Heart left ventricle (tissue), 16 donors: ENCODE results near the gene KIF24. TPM values are rescaled to one million over a fixed set of nuclear protein-coding genes. Genes with fewer than 3 reads are reported as not detected.
"Not testable (repeated sequence)": the region's sequence is repeated elsewhere in the genome, so short reads cannot be mapped to it uniquely, and the experiment has no call there.

Experiments used
- ATAC-seq, 4 donors: fragments of 200-7000 bp; cut with Tn5 transposase; one replicate each; pipeline ENCODE4 v1.9.1; 2020 to 2022; ENCODE audit warnings: moderate library complexity in 4 of 4, mild to moderate bottlenecking in 3 of 4, moderate number of reproducible peaks in 1 of 4
- DNase-seq, 5 donors: peaks; one replicate each; pipeline ENCODE4 v3.0.0-alpha.2; 2020
- H3K27ac ChIP-seq, 12 donors: fragments of 200-600 bp; sonication (generic) in 4 of 12; one replicate each; pipeline versions ENCODE4 v1.5.0 to v1.8.0; 2016 to 2022; ENCODE audit warnings: mild to moderate bottlenecking in 2 of 12
- H3K27me3 ChIP-seq, 9 donors: fragments of 200-600 bp; sonication (generic) in 2 of 9; one replicate each; pipeline versions ENCODE4 v1.5.1 to v1.8.0; 2016 to 2022; ENCODE audit warnings: mild to moderate bottlenecking in 3 of 9
- H3K36me3 ChIP-seq, 9 donors: fragments of 200-600 bp; sonication (generic) in 2 of 9; one replicate each; pipeline versions ENCODE4 v1.5.0 to v1.8.0; 2018 to 2022; ENCODE audit warnings: mild to moderate bottlenecking in 2 of 9
- H3K4me1 ChIP-seq, 12 donors: fragments of 200-600 bp; sonication (generic) in 4 of 12; one replicate each; pipeline versions ENCODE4 v1.5.0 to v1.8.0; 2016 to 2022; ENCODE audit warnings: mild to moderate bottlenecking in 3 of 12
- H3K4me3 ChIP-seq, 12 donors: fragments of 200-600 bp; sonication (generic) in 4 of 12; one replicate each; pipeline versions ENCODE4 v1.5.0 to v1.8.0; 2017 to 2022; ENCODE audit warnings: mild to moderate bottlenecking in 9 of 12, moderate library complexity in 4 of 12
- H3K9me3 ChIP-seq, 12 donors: fragments of 200-600 bp; sonication (generic) in 4 of 12; one replicate each; pipeline versions ENCODE4 v1.5.0 to v1.8.0; 2016 to 2022; ENCODE audit warnings: mild to moderate bottlenecking in 1 of 12
- POLR2A ChIP-seq, 2 donors: fragments of 450-650 bp; IDR thresholded peaks; one replicate each; pipeline ENCODE4 v1.6.1; 2017; ENCODE audit warnings: antibody characterized with exemption in 2 of 2, mild to moderate bottlenecking in 2 of 2, moderate library complexity in 2 of 2
- WGBS, 4 donors: extraction: QIAGEN DNeasy Blood & Tissue Kit in 2 of 4; methylation state at CpG; one replicate each; pipeline versions ENCODE4 v1.1.5 to v1.1.7; 2013 to 2018; 5-methylcytosine and 5-hydroxymethylcytosine counted together
- intact Hi-C, 10 donors: fragments of 100-400 bp; cut with DNase I; formaldehyde crosslinking; loops; one replicate each; pipeline versions ENCODE4 v1.11.1 to v1.14.2; 2022
- polyA plus RNA-seq, 2 donors: library from polyadenylated mRNA; stranded (reverse); fragments of 200-250 nt; gene quantifications; one replicate each; pipeline ENCODE4 v1.2.3, GENCODE V29; 2013
- total RNA-seq, 9 donors: library from RNA; depleted of rRNA in 2 of 9; stranded (reverse); fragments of >200 nt in 2 of 9; fragmentation: NEBNext Ultra II Directional in 3 of 9; extraction: Animal tissue kit (Norgen Biotek cat#: 25700) in 3 of 9; gene quantifications; one replicate each; pipeline versions ENCODE4 v1.1.0 to v1.2.4, GENCODE V29; 2016 to 2023
- TF ChIP-seq, protein P1 (sequence below), 12 donors: fragments of 200-600 bp; sonication (generic) in 4 of 12; IDR thresholded peaks; one replicate each; pipeline versions ENCODE4 v1.5.0 to v1.8.0; 2018 to 2022; ENCODE audit warnings: antibody characterized with exemption in 12 of 12, mild to moderate bottlenecking in 5 of 12
- donor health status: ischemic (EF 13 %, LVEDD 7.1; RV severe dilation, severe dysfunction).
- donor health status: healthy with polysubstance abuse.
- donor health status: DM: no; HTN: yes; CAD: no.
- donor health status: DM: no; HTN: no; CAD: no.
- donor health status: ischemic (EF 25% LVEDD 6.9; RV normal size, moderate dysfunction).
- donor health status: ischemic (EF 25% LVEDD 5.7; RV mildly dilated, moderate dysfunction).
- donor health status: healthy.
- donor health status: DM: yes; HTN: yes; CAD: no.
- donor health status: ischemic (EF 35%, LVEDD 5.7; RV mildly dilated, moderate dysfunction).
- donor health status: nonischemic (EF 11% LVEDD 7.7; RV severe dilation, severe dysfunction).
- donor health status: DM: yes; HTN: yes; CAD: no.
- donor health status: PGD.
- donor health status: ischemic (EF 29% LVEDD 5.4; RV normal size, mild dysfunction).
- donor health status: nonischemic (EF 23%, LVEDD 6.1; RV moderate dilation, normal function).

KIF24 gene
- total and polyA plus RNA-seq, 11 donors, result 0.19 to 1.6 (median 0.64) TPM

DNA sequence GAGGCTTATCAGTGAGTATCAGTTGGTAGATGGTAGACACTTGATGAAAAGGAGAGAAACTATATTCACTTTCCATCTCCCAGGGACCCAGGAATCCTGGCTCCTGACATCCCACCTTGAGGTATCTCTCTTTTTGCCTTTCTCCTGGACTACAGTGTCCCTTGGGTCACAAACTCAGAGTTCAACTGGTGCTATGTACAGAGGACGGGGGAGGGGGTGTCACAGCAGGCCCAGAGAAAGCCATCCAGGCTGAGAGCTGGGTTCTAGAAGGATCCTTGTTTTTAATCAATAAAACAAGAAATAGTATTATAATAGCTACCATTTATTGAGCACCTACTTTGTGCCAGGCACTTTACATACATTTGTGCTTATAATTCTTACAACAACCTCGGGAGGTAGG lies 37.3 kb upstream of the KIF24 start:
- H3K36me3 ChIP-seq, result peaks cover 0 to 15% (median 0%) of the 10 kb centered on the region in 9 donors
- intact Hi-C loops, result no loop called here
- H3K9me3 ChIP-seq, result no peaks in the 10 kb centered on the region
- no peak overlapping the region for H3K27ac ChIP-seq
- no peaks in the 10 kb centered on the region for H3K27me3 ChIP-seq
- no peak for ATAC-seq
- peaks cover 0 to 25% (median 15%) of the 10 kb centered on the region in 12 donors for H3K4me1 ChIP-seq
- TF ChIP-seq, protein P1, sequence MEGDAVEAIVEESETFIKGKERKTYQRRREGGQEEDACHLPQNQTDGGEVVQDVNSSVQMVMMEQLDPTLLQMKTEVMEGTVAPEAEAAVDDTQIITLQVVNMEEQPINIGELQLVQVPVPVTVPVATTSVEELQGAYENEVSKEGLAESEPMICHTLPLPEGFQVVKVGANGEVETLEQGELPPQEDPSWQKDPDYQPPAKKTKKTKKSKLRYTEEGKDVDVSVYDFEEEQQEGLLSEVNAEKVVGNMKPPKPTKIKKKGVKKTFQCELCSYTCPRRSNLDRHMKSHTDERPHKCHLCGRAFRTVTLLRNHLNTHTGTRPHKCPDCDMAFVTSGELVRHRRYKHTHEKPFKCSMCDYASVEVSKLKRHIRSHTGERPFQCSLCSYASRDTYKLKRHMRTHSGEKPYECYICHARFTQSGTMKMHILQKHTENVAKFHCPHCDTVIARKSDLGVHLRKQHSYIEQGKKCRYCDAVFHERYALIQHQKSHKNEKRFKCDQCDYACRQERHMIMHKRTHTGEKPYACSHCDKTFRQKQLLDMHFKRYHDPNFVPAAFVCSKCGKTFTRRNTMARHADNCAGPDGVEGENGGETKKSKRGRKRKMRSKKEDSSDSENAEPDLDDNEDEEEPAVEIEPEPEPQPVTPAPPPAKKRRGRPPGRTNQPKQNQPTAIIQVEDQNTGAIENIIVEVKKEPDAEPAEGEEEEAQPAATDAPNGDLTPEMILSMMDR (IDR thresholded peaks at IDR 0.05), result no peak
- no peak for TF ChIP-seq POLR2A (IDR thresholded peaks at IDR 0.05)
- H3K4me3 ChIP-seq, result no peak overlapping the region
- DNase-seq, result no peak
- 89 to 96% (median 92%) methylated on average over 2 of the region's 2 CpGs for WGBS, 4 donors

DNA sequence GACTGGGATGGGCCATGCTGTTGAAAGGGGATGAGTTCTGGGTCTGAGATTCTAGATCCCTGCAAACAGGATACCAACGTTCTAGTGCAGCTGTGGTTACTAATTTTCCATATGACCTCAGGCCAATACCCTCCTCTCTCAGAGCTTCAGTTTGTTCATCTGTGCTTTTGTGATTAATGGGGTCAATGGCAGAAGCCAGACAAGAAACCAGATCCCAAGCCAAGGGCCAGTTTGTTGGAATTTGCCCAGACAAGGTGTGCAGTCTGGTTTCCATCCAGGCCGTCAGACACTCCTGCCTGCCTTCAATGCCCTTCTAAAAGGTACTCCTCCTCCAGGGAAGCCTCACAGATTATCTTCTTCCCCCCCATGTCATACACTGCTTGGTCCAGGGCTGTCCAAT lies 36.2 kb upstream of the KIF24 start:
- Histone ChIP-seq H3K27ac (peak overlapping the region in 4 of 12 donors; percentile 76 to 92 (median 78)), H3K27me3 (no peaks in the 10 kb centered on the region), H3K4me3 (no peak overlapping the region), H3K36me3 (peaks cover 0 to 4% (median 0%) of the 10 kb centered on the region in 9 donors), H3K9me3 (no peaks in the 10 kb centered on the region), H3K4me1 (peaks cover 0 to 25% (median 15%) of the 10 kb centered on the region in 12 donors)
- DNase-seq, result no peak
- 71 to 81% (median 75%) methylated on average over 2 of the region's 2 CpGs for WGBS, 4 donors
- no peak for ATAC-seq
- intact Hi-C loops, result no loop called here
- TF ChIP-seq POLR2A (IDR thresholded peaks at IDR 0.05), result no peak
- TF ChIP-seq, protein P1 (IDR thresholded peaks at IDR 0.05), result no peak

DNA sequence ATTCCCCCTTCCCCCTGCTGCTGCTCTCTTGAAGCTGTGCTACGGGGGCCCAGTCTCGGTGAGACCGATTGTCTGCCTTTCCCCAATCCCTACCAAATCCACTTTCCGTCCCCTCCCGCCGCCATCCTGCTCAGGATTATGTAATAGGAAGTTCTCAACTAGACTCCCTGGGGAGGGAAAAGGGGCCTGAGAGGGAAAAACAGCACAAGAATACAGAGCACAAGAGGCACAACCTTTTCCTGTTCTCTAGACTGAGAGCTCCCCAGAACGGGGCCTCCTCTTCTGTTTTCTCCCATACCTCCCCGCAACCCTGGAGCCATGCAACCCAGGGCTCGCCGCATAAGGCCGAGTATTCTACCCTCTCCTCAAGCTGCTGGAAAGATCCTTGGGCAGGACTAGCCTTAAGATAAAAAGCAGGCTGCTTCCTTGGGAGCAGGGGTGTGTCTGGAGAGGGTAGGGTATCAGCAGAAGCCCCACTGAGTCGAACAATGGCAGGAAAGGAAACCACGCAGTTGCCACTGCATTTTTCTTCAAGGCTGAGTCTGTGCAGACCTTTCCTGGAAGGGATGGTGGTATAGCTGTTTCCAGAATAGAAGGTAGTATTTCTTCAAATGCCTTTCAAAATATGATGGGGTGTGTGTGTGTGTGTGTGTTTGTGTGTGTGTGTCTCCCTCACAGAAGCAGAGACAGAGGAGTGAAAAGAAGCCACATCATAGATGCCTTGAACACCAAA lies 34.7 kb upstream of the KIF24 start:
- Histone ChIP-seq H3K4me1 (peaks cover 0 to 25% (median 15%) of the 10 kb centered on the region in 12 donors), H3K9me3 (no peaks in the 10 kb centered on the region), H3K27me3 (no peaks in the 10 kb centered on the region), H3K36me3 (peaks cover 0 to 4% (median 0%) of the 10 kb centered on the region in 9 donors), H3K4me3 (peak overlapping the region in 8 of 12 donors; percentile 3 to 29 (median 10)), H3K27ac (peak overlapping the region; percentile 42 to 92 (median 76))
- TF ChIP-seq, protein P1 (IDR thresholded peaks at IDR 0.05), result no peak
- TF ChIP-seq POLR2A (IDR thresholded peaks at IDR 0.05), result no peak
- DNase-seq, result peak in 4 of 5 donors; percentile 59 to 67 (median 64)
- 35 to 46% (median 39%) methylated on average over 13 of the region's 13 CpGs for WGBS, 4 donors
- ATAC-seq, result peak; percentile 70 to 92 (median 80)
- intact Hi-C loops, result no loop called here

DNA sequence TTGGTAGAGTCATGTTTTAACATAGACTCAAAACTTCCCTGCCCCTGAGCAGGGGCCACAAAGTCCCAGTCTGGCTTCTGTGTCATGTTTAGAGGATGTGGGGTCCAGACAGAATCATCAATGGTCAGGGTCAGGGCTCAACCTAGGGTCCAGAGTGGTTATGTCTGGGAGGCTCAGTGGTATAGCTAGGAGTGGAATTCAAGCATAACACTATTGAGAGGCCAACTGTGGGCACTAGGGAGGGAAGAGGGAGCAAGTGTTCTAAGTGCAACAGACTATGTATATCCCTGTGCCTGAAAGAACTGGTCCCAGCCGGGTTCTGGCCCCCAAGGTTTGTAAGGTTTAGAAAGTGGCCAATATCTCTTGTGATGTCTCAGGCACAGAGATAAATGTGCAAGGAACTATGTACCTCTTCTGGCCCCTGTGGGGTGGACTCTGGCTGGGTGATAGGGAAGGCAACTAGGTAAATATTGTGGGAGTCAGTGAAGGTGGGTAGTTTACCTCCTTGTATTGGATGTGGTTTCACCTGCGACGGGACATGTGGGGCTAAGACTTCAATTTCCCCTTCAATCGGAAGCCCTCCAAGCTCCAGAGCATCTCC lies 33.6 kb upstream of the KIF24 start:
- Histone ChIP-seq H3K36me3 (peaks cover 0 to 3% (median 0%) of the 10 kb centered on the region in 9 donors), H3K9me3 (peaks cover 0 to 5% (median 0%) of the 10 kb centered on the region in 12 donors), H3K27ac (peak overlapping the region in 11 of 12 donors; percentile 42 to 92 (median 77)), H3K27me3 (no peaks in the 10 kb centered on the region), H3K4me1 (peaks cover 0 to 25% (median 15%) of the 10 kb centered on the region in 12 donors), H3K4me3 (no peak overlapping the region)
- DNase-seq (no peak), ATAC-seq (no peak)
- TF ChIP-seq, protein P1 (IDR thresholded peaks at IDR 0.05), result no peak
- no peak for TF ChIP-seq POLR2A (IDR thresholded peaks at IDR 0.05)
- WGBS, 4 donors, result 93 to 100% (median 95%) methylated on average over 4 of the region's 4 CpGs
- intact Hi-C loops, result no loop called here

DNA sequence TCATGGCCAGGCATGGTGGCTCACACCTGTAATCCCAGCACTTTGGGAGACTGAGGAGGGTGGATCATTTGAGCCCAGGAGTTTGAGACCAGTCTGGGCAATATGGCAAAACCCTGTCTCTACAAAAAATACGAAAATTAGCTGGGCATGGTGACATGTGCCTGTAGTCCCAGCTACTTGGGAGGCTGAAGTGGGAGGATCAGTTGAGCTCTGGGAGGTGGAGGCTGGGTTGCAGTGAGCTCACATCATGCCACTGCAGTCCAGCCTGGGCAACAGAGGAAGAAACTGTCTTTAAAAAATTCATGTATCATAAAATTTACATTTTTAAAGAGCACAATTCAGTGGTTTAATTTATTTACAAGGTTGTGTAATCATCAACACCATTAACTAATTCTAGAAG lies 23.9 kb upstream of the KIF24 start:
- WGBS, 4 donors, result 92 to 100% (median 97%) methylated on average over 1 of the region's 1 CpG
- peaks cover 0 to 26% (median 6%) of the 10 kb centered on the region in 12 donors for H3K9me3 ChIP-seq
- ATAC-seq, H3K4me3 ChIP-seq, H3K27me3 ChIP-seq, H3K27ac ChIP-seq, H3K4me1 ChIP-seq, H3K36me3 ChIP-seq, intact Hi-C loops, DNase-seq: not testable (repeated sequence)

DNA sequence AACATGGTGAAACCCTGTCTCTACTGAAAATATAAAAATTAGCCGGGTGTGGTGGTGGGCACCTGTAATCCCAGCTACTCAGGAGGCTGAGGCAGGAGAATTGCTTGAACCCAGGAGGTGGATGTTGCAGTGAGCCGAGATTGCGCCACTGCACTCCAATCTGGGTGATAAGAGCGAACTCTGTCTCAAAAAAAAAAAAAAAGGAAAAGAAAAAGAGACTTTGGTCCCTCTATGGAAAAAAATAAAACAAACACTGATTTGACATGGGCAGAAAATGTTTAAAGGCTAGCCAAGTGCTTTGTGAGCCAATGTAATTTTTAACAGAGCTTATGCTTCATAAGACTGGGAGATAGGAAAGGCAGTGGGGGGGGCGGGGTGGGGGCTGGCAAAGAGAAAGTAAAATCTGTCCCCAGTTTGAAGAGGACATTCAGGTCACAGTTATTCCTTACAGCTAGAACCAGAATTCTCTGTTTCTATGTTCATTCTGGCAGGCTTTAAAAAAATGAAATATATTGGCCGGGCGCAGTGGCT lies 23.1 kb upstream of the KIF24 start:
- peaks cover 0 to 22% (median 6%) of the 10 kb centered on the region in 12 donors for H3K9me3 ChIP-seq
- H3K4me1 ChIP-seq, H3K4me3 ChIP-seq, H3K27me3 ChIP-seq, intact Hi-C loops, H3K27ac ChIP-seq, ATAC-seq, H3K36me3 ChIP-seq, DNase-seq: not testable (repeated sequence)
- WGBS, 4 donors, result 88 to 94% (median 91%) methylated on average over 7 of the region's 7 CpGs
